OCI-LY7 (cell line): ENCODE data around the gene GSK3B. TPM values are rescaled to one million over a fixed set of nuclear protein-coding genes. Genes with fewer than 3 reads are reported as not detected.
A peak's percentile ranks its signal among the peaks of the same experiment; 100 is the strongest.

ENCODE experiments used
- BruUV-seq: library from RNA; stranded (reverse); fragments of 400-500 nt; replicated peaks from 2 replicates; lab custom pipeline; 2021; lab: Mats Ljungman, UMichigan
- CTCF ChIA-PET: fragments of 300-600 bp; sonication (Branson Sonifier 250); formaldehyde crosslinking; loops from one replicate; lab custom pipeline; 2022; ENCODE audit warnings: antibody characterized with exemption; ENCODE audit not compliant: unreplicated experiment; lab: Charles Lee
- POLR2A ChIA-PET: fragments of 300-600 bp; sonication (Branson Sonifier 250); formaldehyde crosslinking; loops from one replicate; lab custom pipeline; 2022; ENCODE audit warnings: antibody characterized with exemption; lab: Charles Lee
- DNase-seq: peaks from one replicate; pipeline ENCODE4 v3.0.0-alpha.2; 2015; ENCODE audit warnings: low spot score
- H2AFZ ChIP-seq: fragments of 200-600 bp; sonication (generic), shearing (Covaris generic); 2 replicates; pipeline ENCODE4 v1.6.1; 2014; ENCODE audit warnings: mild to moderate bottlenecking, antibody characterized with exemption, low read length, moderate library complexity
- H3K27ac ChIP-seq: fragments of 200-600 bp; sonication (generic); 2 replicates; pipeline ENCODE4 v1.5.1; 2014; ENCODE audit warnings: mixed run types, low read depth, mild to moderate bottlenecking, moderate library complexity, low read length, inconsistent platforms; ENCODE audit not compliant: poor library complexity, severe bottlenecking
- H3K36me3 ChIP-seq: fragments of 200-600 bp; sonication (generic); 2 replicates; pipeline ENCODE4 v1.6.1; 2014; ENCODE audit warnings: mild to moderate bottlenecking, antibody characterized with exemption, low read length, moderate library complexity, mixed read lengths; ENCODE audit not compliant: insufficient read depth
- H3K4me1 ChIP-seq: fragments of 200-600 bp; sonication (generic); 2 replicates; pipeline ENCODE4 v1.5.1; 2014; ENCODE audit warnings: mild to moderate bottlenecking, low read length; ENCODE audit not compliant: insufficient read depth, poor library complexity, severe bottlenecking
- H3K4me2 ChIP-seq: fragments of 200-600 bp; sonication (generic); 2 replicates; pipeline ENCODE4 v1.6.1; 2014; ENCODE audit warnings: mild to moderate bottlenecking, low read length
- H3K4me3 ChIP-seq: fragments of 200-600 bp; sonication (generic); 2 replicates; pipeline ENCODE4 v1.5.1; 2014; ENCODE audit warnings: mild to moderate bottlenecking, low read depth, low read length; ENCODE audit not compliant: poor library complexity, severe bottlenecking
- H3K79me2 ChIP-seq: fragments of 200-600 bp; sonication (generic); 2 replicates; pipeline ENCODE4 v1.6.1; 2016; ENCODE audit warnings: low read depth, mild to moderate bottlenecking, low read length, moderate library complexity, mixed read lengths; ENCODE audit not compliant: insufficient read depth
- H3K9me2 ChIP-seq: fragments of 200-600 bp; sonication (generic); 2 replicates; pipeline ENCODE4 v1.6.1; 2016; ENCODE audit warnings: mild to moderate bottlenecking, low read length, mixed read lengths; ENCODE audit not compliant: insufficient read depth
- H3K9me3 ChIP-seq: fragments of 200-600 bp; sonication (generic); 2 replicates; pipeline ENCODE4 v1.6.1; 2014; ENCODE audit warnings: mild to moderate bottlenecking, mixed run types, low read length, mixed read lengths
- H4K20me1 ChIP-seq: fragments of 200-600 bp; sonication (generic); 2 replicates; pipeline ENCODE4 v1.6.1; 2014; ENCODE audit warnings: mild to moderate bottlenecking, antibody characterized with exemption, low read length, moderate library complexity, mixed read lengths; ENCODE audit not compliant: insufficient read depth
- CTCF ChIP-seq: fragments of 200-600 bp; sonication (generic); conservative IDR thresholded peaks from 2 replicates; pipeline ENCODE4 v1.5.1; 2014; ENCODE audit warnings: mild to moderate bottlenecking, antibody characterized with exemption, low read length, moderate library complexity, mixed read lengths
- EZH2phosphoT487 ChIP-seq: fragments of 200-600 bp; sonication (generic); IDR thresholded peaks from 2 replicates; pipeline ENCODE4 v1.6.1; 2018; ENCODE audit warnings: low read depth, borderline replicate concordance, mild to moderate bottlenecking, mixed run types, antibody characterized with exemption, low read length, moderate library complexity, mixed read lengths
- intact Hi-C: fragments of 100-400 bp; cut with micrococcal nuclease; formaldehyde crosslinking; loops from one replicate; pipeline ENCODE4 v1.10.0; 2022; ENCODE audit not compliant: unreplicated experiment
- total RNA-seq, 2 experiments: library from RNA; depleted of rRNA in 1 of 2; stranded (reverse); fragments of >200 nt in 1 of 2; shearing (Covaris generic) in 1 of 2; gene quantifications; 2 replicates each; pipeline ENCODE4 v1.2.3, GENCODE V29; 2014 to 2022

Gene GSK3B
- total RNA-seq, 2 experiments from 2014 or later: 26.6 to 40.9 TPM

GRCh38 chr3:119815716-119816115 is 278.5 kb downstream of the GSK3B start:
- intact Hi-C loops: no loop called here
- Histone ChIP-seq H3K9me2 (no peaks in the 10 kb centered on the region), H3K4me3 (no peak overlapping the region), H3K4me1 (no peaks in the 10 kb centered on the region), H3K27ac (no peak overlapping the region), H3K36me3 (no peaks in the 10 kb centered on the region), H4K20me1 (no peaks in the 10 kb centered on the region), H3K79me2 (no peaks in the 10 kb centered on the region), H2AFZ (no peak overlapping the region), H3K9me3 (no peaks in the 10 kb centered on the region), H3K4me2 (no peak overlapping the region)
- no peak for DNase-seq
- TF ChIP-seq CTCF: no peak
- BruUV-seq: no TSS peak
- ChIA-PET CTCF (no interaction called here), POLR2A (interaction anchor here (0.8 kb wide), 1 partner anchor 10 kb away, joined by 3 read pairs; no protein-coding TSS in a partner anchor)

GRCh38 chr3:119812491-119813058 is 281.7 kb downstream of the GSK3B start:
- TF ChIP-seq CTCF (no peak), EZH2phosphoT487 (no peak)
- Histone ChIP-seq H3K9me2 (no peaks in the 10 kb centered on the region), H3K4me3 (no peak overlapping the region), H3K9me3 (no peaks in the 10 kb centered on the region), H4K20me1 (no peaks in the 10 kb centered on the region), H3K4me2 (no peak overlapping the region), H3K79me2 (no peaks in the 10 kb centered on the region), H3K36me3 (no peaks in the 10 kb centered on the region), H2AFZ (no peak overlapping the region), H3K4me1 (no peaks in the 10 kb centered on the region), H3K27ac (no peak overlapping the region)
- no peak for DNase-seq
- intact Hi-C loops: no loop called here
- BruUV-seq: no TSS peak
- ChIA-PET POLR2A (no interaction called here), CTCF (no interaction called here)

- Histone ChIP-seq H3K4me3 (no peak overlapping the region), H4K20me1 (no peaks in the 10 kb centered on the region), H3K79me2 (no peaks in the 10 kb centered on the region), H3K27ac (no peak overlapping the region), H3K9me3 (no peaks in the 10 kb centered on the region), H3K4me2 (peak overlapping the region; percentile 13; the same call in 1 of the 2 replicates), H3K36me3 (no peaks in the 10 kb centered on the region), H3K9me2 (no peaks in the 10 kb centered on the region), H3K4me1 (no peaks in the 10 kb centered on the region), H2AFZ (no peak overlapping the region)
- ChIA-PET POLR2A (no interaction called here), CTCF (no interaction called here)
- no peak for DNase-seq
- intact Hi-C loops: no loop called here
- TF ChIP-seq CTCF: 0 out of 2 replicates have a peak, but pooled peaks have one; percentile 19
- TF ChIP-seq EZH2phosphoT487: no peak
- BruUV-seq: no TSS peak
These were observed 284.2 kb downstream of the GSK3B start for GRCh38 chr3:119810018-119810435.
